ENCODE measurements around the gene YDJC.
"Not testable (repeated sequence)": the region's sequence is repeated elsewhere in the genome, so short reads cannot be mapped to it uniquely, and the experiment has no call there.

Gene YDJC

GRCh38 chr22:21602579-21602978 is 27.2 kb downstream of the YDJC start:
- no peak for DNase-seq

- DNase-seq: no peak
These were observed 30.5 kb downstream of the YDJC start for GRCh38 chr22:21599053-21599893.

- no peak for DNase-seq
These were observed 31.5 kb downstream of the YDJC start for GRCh38 chr22:21598302-21598701.

GRCh38 chr22:21596356-21597135 is 33.3 kb downstream of the YDJC start:
- not testable (repeated sequence) for DNase-seq

GRCh38 chr22:21594865-21595452 is 34.9 kb downstream of the YDJC start:
- DNase-seq: no peak

GRCh38 chr22:21593406-21594232 is 36.2 kb downstream of the YDJC start:
- DNase-seq: no peak

GRCh38 chr22:21592422-21592821 is 37.4 kb downstream of the YDJC start:
- DNase-seq: no peak

GRCh38 chr22:21591695-21592094 is 38.1 kb downstream of the YDJC start:
- DNase-seq: no peak

GRCh38 chr22:21590809-21591641 is 38.8 kb downstream of the YDJC start:
- DNase-seq: no peak

- DNase-seq: no peak
These were observed 40.4 kb downstream of the YDJC start for GRCh38 chr22:21589396-21589795.

- DNase-seq: no peak
These were observed 41.8 kb downstream of the YDJC start for GRCh38 chr22:21587803-21588611.

- DNase-seq: no peak
These were observed 44.4 kb downstream of the YDJC start for GRCh38 chr22:21585389-21585788.

GRCh38 chr22:21582801-21583740 is 46.8 kb downstream of the YDJC start:
- peak; percentile 88 for DNase-seq

- DNase-seq: not testable (repeated sequence)
These were observed 48.7 kb downstream of the YDJC start for GRCh38 chr22:21581009-21581713.

- DNase-seq: not testable (repeated sequence)
These were observed 49.2 kb downstream of the YDJC start for GRCh38 chr22:21580623-21581007.

GRCh38 chr22:21579474-21579851 is 50.4 kb downstream of the YDJC start:
- DNase-seq: no peak

Data from NCI-H1105 treated with DMSO at 0.1 percent for 48 hours (cell line).